ENCODE data around the gene AMH. TPM values are rescaled to one million over a fixed set of nuclear protein-coding genes. Genes with fewer than 3 reads are reported as not detected.

The AMH gene
- total RNA-seq, 1 experiment from 2014 or later: 42.8 TPM

DNA sequence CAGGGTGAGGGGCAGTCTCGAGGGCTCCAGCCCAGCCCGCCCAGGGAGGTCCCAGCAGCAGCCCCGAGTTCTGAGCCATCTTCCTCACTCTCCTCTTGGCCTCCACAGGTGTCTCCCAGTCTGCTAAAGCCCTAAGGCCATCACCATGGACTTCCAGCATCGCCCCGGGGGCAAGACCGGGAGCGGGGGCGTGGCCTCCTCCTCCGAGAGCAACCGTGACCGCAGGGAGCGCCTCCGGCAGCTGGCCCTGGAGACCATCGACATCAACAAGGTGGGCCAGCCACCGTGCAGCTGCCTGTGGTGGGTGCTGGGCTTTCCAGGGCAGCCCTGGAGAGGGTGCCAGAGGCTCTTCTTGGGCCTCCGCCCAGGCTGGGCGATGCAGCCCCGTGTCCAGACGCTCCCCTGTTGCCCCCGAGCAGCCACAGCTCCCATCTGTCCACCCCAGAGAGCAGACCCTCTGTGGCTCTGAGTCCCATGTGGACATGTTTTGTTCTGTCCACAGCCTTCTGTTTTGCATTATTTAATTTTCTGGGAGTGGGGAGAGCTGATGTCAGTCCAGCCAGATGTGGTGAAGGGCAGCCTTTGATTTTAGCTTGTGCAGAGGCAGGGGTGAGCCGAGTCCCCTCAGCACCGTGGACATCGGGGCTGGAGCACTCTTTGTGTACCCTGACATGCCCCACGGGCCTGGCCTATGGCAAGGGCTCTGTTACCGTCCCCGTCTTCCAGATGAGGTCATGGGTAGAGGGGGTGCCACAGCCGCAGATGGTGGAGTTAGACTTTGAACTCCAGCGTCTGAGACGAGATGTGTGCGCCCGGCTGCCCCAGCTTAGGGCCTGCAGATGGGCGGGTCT lies 5.6 kb upstream of the AMH start:
- intact Hi-C loops (cut with micrococcal nuclease): loop anchor here (2.0 kb wide), 1 partner anchor 15 kb away; no protein-coding TSS in a partner anchor
- Histone ChIP-seq H2AFZ (ENCODE audit: low read depth, low read length, poor library complexity, severe bottlenecking) (no peak overlapping the region), H3K9me2 (ENCODE audit: insufficient read depth) (no peaks in the 10 kb centered on the region), H3K9me3 (ENCODE audit: control insufficient read depth in 1 of 2, insufficient read depth in 1 of 2, low read depth in 1 of 2, low read length in 2 of 2) (no peaks in the 10 kb centered on the region), H3K4me1 (ENCODE audit: control insufficient read depth in 1 of 2, insufficient read depth in 2 of 2, low read length in 2 of 2) (peaks cover 6 to 26% of the 10 kb centered on the region in 2 experiments; a peak in 3 of 4 replicates), H3K4me2 (ENCODE audit: low read length) (no peak overlapping the region), H3K79me2 (ENCODE audit: insufficient read depth, low read length) (peaks cover 79% of the 10 kb centered on the region), H3K27me3 (ENCODE audit: insufficient read depth, low read length) (no peaks in the 10 kb centered on the region), H3K27ac (ENCODE audit: low read depth, low read length) (no peak overlapping the region; the same call in 1 of the 2 replicates), H4K20me1 (ENCODE audit: insufficient read depth) (peaks cover 35% of the 10 kb centered on the region; the same call in 1 of the 2 replicates), H3K9ac (ENCODE audit: low read length) (no peak overlapping the region), H3K4me3 (replicated peaks in 1 of 2; ENCODE audit: low read depth in 1 of 2, low read length in 2 of 2) (no peak overlapping the region), H3K36me3 (ENCODE audit: control insufficient read depth in 1 of 2, insufficient read depth in 2 of 2, low read length in 2 of 2) (peaks cover 46 to 91% of the 10 kb centered on the region in 2 experiments)
- RAD21 ChIA-PET (ENCODE audit: low non-redundant PET in 1 of 2, low total read pairs in 2 of 2, uncharacterized antibody in 2 of 2, unreplicated experiment in 2 of 2): no interaction called here
- CTCF ChIA-PET: no interaction called here
- BruUV-seq (replicated peaks): no TSS peak
- no peak for TF ChIP-seq ELF1 (IDR thresholded peaks at IDR 0.05; ENCODE audit: borderline replicate concordance, low read depth)
- no peak for TF ChIP-seq YY1 (IDR thresholded peaks at IDR 0.05; ENCODE audit: extremely low read depth, insufficient replicate concordance, low read depth, low read length)
- no peak for TF ChIP-seq CEBPB (IDR thresholded peaks at IDR 0.05; ENCODE audit: low read depth)
- no peak for TF ChIP-seq SIN3A (IDR thresholded peaks at IDR 0.05; ENCODE audit: low read depth)
- TF ChIP-seq, protein P1, sequence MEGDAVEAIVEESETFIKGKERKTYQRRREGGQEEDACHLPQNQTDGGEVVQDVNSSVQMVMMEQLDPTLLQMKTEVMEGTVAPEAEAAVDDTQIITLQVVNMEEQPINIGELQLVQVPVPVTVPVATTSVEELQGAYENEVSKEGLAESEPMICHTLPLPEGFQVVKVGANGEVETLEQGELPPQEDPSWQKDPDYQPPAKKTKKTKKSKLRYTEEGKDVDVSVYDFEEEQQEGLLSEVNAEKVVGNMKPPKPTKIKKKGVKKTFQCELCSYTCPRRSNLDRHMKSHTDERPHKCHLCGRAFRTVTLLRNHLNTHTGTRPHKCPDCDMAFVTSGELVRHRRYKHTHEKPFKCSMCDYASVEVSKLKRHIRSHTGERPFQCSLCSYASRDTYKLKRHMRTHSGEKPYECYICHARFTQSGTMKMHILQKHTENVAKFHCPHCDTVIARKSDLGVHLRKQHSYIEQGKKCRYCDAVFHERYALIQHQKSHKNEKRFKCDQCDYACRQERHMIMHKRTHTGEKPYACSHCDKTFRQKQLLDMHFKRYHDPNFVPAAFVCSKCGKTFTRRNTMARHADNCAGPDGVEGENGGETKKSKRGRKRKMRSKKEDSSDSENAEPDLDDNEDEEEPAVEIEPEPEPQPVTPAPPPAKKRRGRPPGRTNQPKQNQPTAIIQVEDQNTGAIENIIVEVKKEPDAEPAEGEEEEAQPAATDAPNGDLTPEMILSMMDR (IDR thresholded peaks at IDR 0.05 in 2 of 3, conservative IDR thresholded peaks at IDR 0.05 in 1 of 3; ENCODE audit: borderline replicate concordance in 1 of 3, insufficient read depth in 1 of 3, low read depth in 2 of 3, low read length in 2 of 3): no peak
- no peak for TF ChIP-seq CBX3 (IDR thresholded peaks at IDR 0.05; ENCODE audit: low read depth)
- TF ChIP-seq POLR2A (IDR thresholded peaks at IDR 0.05; ENCODE audit: borderline replicate concordance, extremely low read depth, insufficient read depth, insufficient read length): no peak
- ATAC-seq (no peak), DNase-seq (ENCODE audit: low read depth, low spot score) (no peak)
- POLR2A ChIA-PET: no interaction called here

Data from HCT116 (cell line).